ENCODE measurements around the gene RBM11. TPM values are rescaled to one million over a fixed set of nuclear protein-coding genes. Genes with fewer than 3 reads are reported as not detected.

Gene RBM11
- polyA plus RNA-seq, 1 donor (not counting 4 experiments of a cell fraction or from before 2014, with no cell fraction given) = 0.55 TPM

GRCh38 chr21:14213164-14213563 is 2.8 kb upstream of the RBM11 start:
- no peak overlapping the region for H3K27ac ChIP-seq (ENCODE audit: control insufficient read depth, insufficient read depth, low read length)
- H4K20me1 ChIP-seq (ENCODE audit: control insufficient read depth, extremely low read depth, insufficient read depth, low read length) = no peaks in the 10 kb centered on the region
- no peak for DNase-seq (ENCODE audit: low read depth, low spot score)
- H2AFZ ChIP-seq (ENCODE audit: control insufficient read depth, low read length) = no peak overlapping the region
- H3K27me3 ChIP-seq (ENCODE audit: control insufficient read depth, extremely low read depth, insufficient read depth, low read length) = no peaks in the 10 kb centered on the region
- H3K36me3 ChIP-seq (ENCODE audit: control insufficient read depth in 2 of 2, extremely low read depth in 1 of 2, insufficient read depth in 2 of 2, low read length in 2 of 2) = no peaks in the 10 kb centered on the region
- no peak overlapping the region for H3K9ac ChIP-seq (ENCODE audit: control insufficient read depth, extremely low read depth, insufficient read depth, low read length)
- no peak overlapping the region for H3K4me3 ChIP-seq (ENCODE audit: control insufficient read depth in 2 of 3, extremely low read depth in 1 of 3, insufficient read depth in 2 of 3, low read depth in 1 of 3, low read length in 3 of 3)
- TF ChIP-seq CTCF (optimal IDR thresholded peaks at IDR 0.05 in 1 of 3, IDR thresholded peaks at IDR 0.05 in 1 of 3, conservative IDR thresholded peaks at IDR 0.05 in 1 of 3; ENCODE audit: extremely low read depth in 1 of 3, insufficient read depth in 2 of 3, low read length in 3 of 3) = no peak
- no peak for TF ChIP-seq EZH2 (IDR thresholded peaks at IDR 0.05; ENCODE audit: low read length)
- H3K9me1 ChIP-seq (ENCODE audit: control insufficient read depth, extremely low read depth, insufficient read depth, low read length) = no peaks in the 10 kb centered on the region
- no peak overlapping the region for H3K4me2 ChIP-seq (ENCODE audit: control insufficient read depth, extremely low read depth, insufficient read depth, low read depth, low read length)
- H3K79me2 ChIP-seq (ENCODE audit: control insufficient read depth, insufficient read depth, low read length) = no peaks in the 10 kb centered on the region
- dilution Hi-C loops (cut with MboI; ENCODE audit: extremely low pct_ligation_motif_present, low sequenced_read_pairs) = no loop called here
- H3K9me3 ChIP-seq (ENCODE audit: control insufficient read depth, low read depth, low read length) = no peaks in the 10 kb centered on the region
- FAIRE-seq = no peak
- peaks cover 5% of the 10 kb centered on the region for H3K4me1 ChIP-seq (ENCODE audit: control insufficient read depth, extremely low read depth, insufficient read depth, low read length)

DNA sequence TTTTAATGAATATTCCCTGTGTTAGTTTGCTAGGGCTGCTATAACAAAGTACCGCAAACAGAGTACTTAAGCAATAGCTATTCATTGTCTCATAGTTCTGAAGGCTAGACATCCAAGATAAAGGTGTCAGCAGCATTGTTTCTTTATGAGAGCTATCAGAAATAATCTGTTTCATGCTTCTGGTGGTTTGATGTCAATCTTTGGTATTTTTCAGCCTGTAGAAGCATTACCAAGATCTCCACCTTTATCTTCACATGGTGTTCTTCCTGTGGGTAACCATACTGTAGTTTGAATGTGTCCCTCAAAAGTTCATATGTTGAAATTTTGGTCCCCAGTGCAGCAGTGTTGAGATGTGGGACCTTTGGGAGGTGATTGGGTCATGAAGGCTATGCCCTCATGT is 7.4 kb downstream of the RBM11 start:
- FAIRE-seq (no peak), DNase-seq (ENCODE audit: low read depth, low spot score) (no peak)
- Histone ChIP-seq H3K4me1 (ENCODE audit: control insufficient read depth, extremely low read depth, insufficient read depth, low read length) (no peaks in the 10 kb centered on the region), H3K9me1 (ENCODE audit: control insufficient read depth, extremely low read depth, insufficient read depth, low read length) (no peaks in the 10 kb centered on the region), H3K9me3 (ENCODE audit: control insufficient read depth, low read depth, low read length) (no peaks in the 10 kb centered on the region), H2AFZ (ENCODE audit: control insufficient read depth, low read length) (no peak overlapping the region), H4K20me1 (ENCODE audit: control insufficient read depth, extremely low read depth, insufficient read depth, low read length) (no peaks in the 10 kb centered on the region), H3K36me3 (ENCODE audit: control insufficient read depth in 2 of 2, extremely low read depth in 1 of 2, insufficient read depth in 2 of 2, low read length in 2 of 2) (no peaks in the 10 kb centered on the region), H3K4me2 (ENCODE audit: control insufficient read depth, extremely low read depth, insufficient read depth, low read depth, low read length) (no peak overlapping the region), H3K27ac (ENCODE audit: control insufficient read depth, insufficient read depth, low read length) (no peak overlapping the region), H3K4me3 (ENCODE audit: control insufficient read depth in 2 of 3, extremely low read depth in 1 of 3, insufficient read depth in 2 of 3, low read depth in 1 of 3, low read length in 3 of 3) (no peak overlapping the region), H3K79me2 (ENCODE audit: control insufficient read depth, insufficient read depth, low read length) (no peaks in the 10 kb centered on the region), H3K9ac (ENCODE audit: control insufficient read depth, extremely low read depth, insufficient read depth, low read length) (no peak overlapping the region), H3K27me3 (ENCODE audit: control insufficient read depth, extremely low read depth, insufficient read depth, low read length) (no peaks in the 10 kb centered on the region)
- dilution Hi-C loops (cut with MboI; ENCODE audit: extremely low pct_ligation_motif_present, low sequenced_read_pairs) = no loop called here
- TF ChIP-seq CTCF (optimal IDR thresholded peaks at IDR 0.05 in 1 of 3, IDR thresholded peaks at IDR 0.05 in 1 of 3, conservative IDR thresholded peaks at IDR 0.05 in 1 of 3; ENCODE audit: extremely low read depth in 1 of 3, insufficient read depth in 2 of 3, low read length in 3 of 3) (no peak), EZH2 (IDR thresholded peaks at IDR 0.05; ENCODE audit: low read length) (no peak)

Measured in keratinocyte (primary cell).